Loucy (cell line): ENCODE data around the gene UPP1.

ENCODE experiments used
- H2AFZ ChIP-seq: fragments of 200-600 bp; sonication (generic); 2 replicates; pipeline ENCODE4 v1.6.0; 2016; ENCODE audit warnings: antibody characterized with exemption, mild to moderate bottlenecking, low read length, moderate library complexity
- H3F3A ChIP-seq: fragments of 200-600 bp; 2 replicates; pipeline ENCODE4 v1.6.0; 2016; ENCODE audit warnings: antibody characterized with exemption, low read depth, mild to moderate bottlenecking
- H3K27me3 ChIP-seq: fragments of 200-600 bp; sonication (generic); 2 replicates; pipeline ENCODE4 v1.6.1; 2014; ENCODE audit warnings: low read length, mild to moderate bottlenecking; ENCODE audit not compliant: insufficient read depth, poor library complexity, severe bottlenecking
- H3K36me3 ChIP-seq: fragments of 200-600 bp; sonication (generic); 2 replicates; pipeline ENCODE4 v1.6.1; 2016; ENCODE audit warnings: low read length; ENCODE audit not compliant: insufficient read depth
- H3K4me1 ChIP-seq: fragments of 200-600 bp; sonication (generic); 2 replicates; pipeline ENCODE4 v1.5.1; 2014; ENCODE audit warnings: low read length, mild to moderate bottlenecking; ENCODE audit not compliant: insufficient read depth, poor library complexity, severe bottlenecking
- H3K4me2 ChIP-seq: fragments of 200-600 bp; sonication (generic); 2 replicates; pipeline ENCODE4 v1.6.0; 2014; ENCODE audit warnings: antibody characterized with exemption, low read length, low read depth, mild to moderate bottlenecking; ENCODE audit not compliant: poor library complexity, severe bottlenecking
- H3K4me3 ChIP-seq: fragments of 200-600 bp; sonication (generic); 2 replicates; pipeline ENCODE4 v1.5.1; 2014; ENCODE audit warnings: low read length, mild to moderate bottlenecking, mixed read lengths; ENCODE audit not compliant: poor library complexity, severe bottlenecking
- H3K79me2 ChIP-seq: fragments of 200-600 bp; sonication (generic); 2 replicates; pipeline ENCODE4 v1.6.1; 2014; ENCODE audit warnings: low read length; ENCODE audit not compliant: insufficient read depth
- H3K9ac ChIP-seq: fragments of 200-600 bp; sonication (generic); 2 replicates; pipeline ENCODE4 v1.6.0; 2014; ENCODE audit warnings: mild to moderate bottlenecking, low read depth, low read length, moderate library complexity; ENCODE audit not compliant: poor library complexity, severe bottlenecking
- H3K9me2 ChIP-seq: fragments of 200-600 bp; sonication (generic); replicated peaks from 2 replicates; pipeline ENCODE4 v1.6.1; 2016; ENCODE audit warnings: low read depth, low read length, mixed read lengths
- H3K9me3 ChIP-seq: fragments of 200-600 bp; sonication (generic); 2 replicates; pipeline ENCODE4 v1.6.1; 2014; ENCODE audit warnings: mild to moderate bottlenecking, antibody characterized with exemption, low read length, low read depth; ENCODE audit not compliant: insufficient read depth
- H4K20me1 ChIP-seq: fragments of 200-600 bp; sonication (generic); 2 replicates; pipeline ENCODE4 v1.6.0; 2014; ENCODE audit warnings: antibody characterized with exemption, low read length, mild to moderate bottlenecking; ENCODE audit not compliant: insufficient read depth, poor library complexity, severe bottlenecking
- EZH2phosphoT487 ChIP-seq: fragments of 200-600 bp; IDR thresholded peaks from 2 replicates; pipeline ENCODE4 v1.6.1; 2018; ENCODE audit warnings: antibody characterized with exemption, mild to moderate bottlenecking, moderate library complexity, borderline replicate concordance
- TF ChIP-seq, protein P1 (sequence below): fragments of 200-600 bp; sonication (generic); conservative IDR thresholded peaks from 2 replicates; pipeline ENCODE4 v1.5.1; 2014; ENCODE audit warnings: mild to moderate bottlenecking, antibody characterized with exemption, low read length

The UPP1 gene

DNA sequence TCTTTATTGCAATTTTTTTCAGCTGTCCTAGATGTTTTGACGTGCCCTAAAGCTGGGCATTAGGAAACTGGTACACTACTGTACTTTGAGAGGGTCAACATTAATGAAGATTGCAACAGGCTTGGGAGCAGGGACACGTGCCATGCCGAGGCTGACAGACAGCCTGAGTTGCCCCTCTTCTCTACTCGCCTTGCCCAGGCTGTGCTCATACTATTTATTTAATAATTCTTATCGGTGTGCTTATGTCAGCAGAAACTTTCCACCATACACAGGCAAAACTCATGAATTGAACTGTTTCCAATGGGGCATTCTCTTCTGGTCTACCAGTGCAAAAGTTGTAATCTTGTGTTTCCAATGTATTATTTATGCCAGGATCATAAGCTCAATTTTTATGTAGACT, 29.4 kb upstream of the UPP1 start:
- Histone ChIP-seq H3K79me2 (no peaks in the 10 kb centered on the region), H3K9me3 (no peaks in the 10 kb centered on the region), H3K4me3 (no peak overlapping the region), H3K4me1 (no peaks in the 10 kb centered on the region), H3F3A (no peaks in the 10 kb centered on the region), H4K20me1 (no peaks in the 10 kb centered on the region), H3K4me2 (no peak overlapping the region), H3K9ac (no peak overlapping the region), H3K27me3 (no peaks in the 10 kb centered on the region), H3K9me2 (no peaks in the 10 kb centered on the region), H2AFZ (no peak overlapping the region), H3K36me3 (no peaks in the 10 kb centered on the region)
- TF ChIP-seq, protein P1, sequence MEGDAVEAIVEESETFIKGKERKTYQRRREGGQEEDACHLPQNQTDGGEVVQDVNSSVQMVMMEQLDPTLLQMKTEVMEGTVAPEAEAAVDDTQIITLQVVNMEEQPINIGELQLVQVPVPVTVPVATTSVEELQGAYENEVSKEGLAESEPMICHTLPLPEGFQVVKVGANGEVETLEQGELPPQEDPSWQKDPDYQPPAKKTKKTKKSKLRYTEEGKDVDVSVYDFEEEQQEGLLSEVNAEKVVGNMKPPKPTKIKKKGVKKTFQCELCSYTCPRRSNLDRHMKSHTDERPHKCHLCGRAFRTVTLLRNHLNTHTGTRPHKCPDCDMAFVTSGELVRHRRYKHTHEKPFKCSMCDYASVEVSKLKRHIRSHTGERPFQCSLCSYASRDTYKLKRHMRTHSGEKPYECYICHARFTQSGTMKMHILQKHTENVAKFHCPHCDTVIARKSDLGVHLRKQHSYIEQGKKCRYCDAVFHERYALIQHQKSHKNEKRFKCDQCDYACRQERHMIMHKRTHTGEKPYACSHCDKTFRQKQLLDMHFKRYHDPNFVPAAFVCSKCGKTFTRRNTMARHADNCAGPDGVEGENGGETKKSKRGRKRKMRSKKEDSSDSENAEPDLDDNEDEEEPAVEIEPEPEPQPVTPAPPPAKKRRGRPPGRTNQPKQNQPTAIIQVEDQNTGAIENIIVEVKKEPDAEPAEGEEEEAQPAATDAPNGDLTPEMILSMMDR = no peak
- TF ChIP-seq EZH2phosphoT487 = no peak

DNA sequence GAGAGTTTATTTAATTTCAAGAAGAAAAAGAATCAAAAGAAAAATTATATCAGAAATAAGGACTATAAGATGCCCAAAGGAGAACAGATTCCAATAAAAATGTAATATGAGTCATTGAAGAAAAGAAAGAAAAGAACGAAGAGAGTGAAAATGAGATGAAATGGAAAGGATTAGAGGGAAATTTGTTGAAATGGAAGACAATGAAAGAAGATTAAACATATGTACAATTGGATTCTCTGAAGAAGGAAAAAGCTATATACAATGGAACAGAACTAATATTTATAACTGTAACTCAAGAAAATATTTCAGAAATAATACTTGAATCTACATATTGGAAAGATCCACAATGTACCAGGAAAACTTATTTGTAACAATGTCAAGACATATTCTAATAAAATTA, 25.1 kb upstream of the UPP1 start:
- Histone ChIP-seq H3K4me2 (no peak overlapping the region), H3K27me3 (no peaks in the 10 kb centered on the region), H3K36me3 (no peaks in the 10 kb centered on the region), H3K9ac (no peak overlapping the region), H3K4me3 (no peak overlapping the region), H4K20me1 (no peaks in the 10 kb centered on the region), H3K4me1 (no peaks in the 10 kb centered on the region), H3K9me2 (no peaks in the 10 kb centered on the region), H3K79me2 (no peaks in the 10 kb centered on the region), H2AFZ (no peak overlapping the region), H3F3A (no peaks in the 10 kb centered on the region), H3K9me3 (0 out of 2 replicates have a peak, but pooled peaks cover 4% of the 10 kb centered on the region)
- TF ChIP-seq, protein P1 = no peak
- no peak for TF ChIP-seq EZH2phosphoT487

DNA sequence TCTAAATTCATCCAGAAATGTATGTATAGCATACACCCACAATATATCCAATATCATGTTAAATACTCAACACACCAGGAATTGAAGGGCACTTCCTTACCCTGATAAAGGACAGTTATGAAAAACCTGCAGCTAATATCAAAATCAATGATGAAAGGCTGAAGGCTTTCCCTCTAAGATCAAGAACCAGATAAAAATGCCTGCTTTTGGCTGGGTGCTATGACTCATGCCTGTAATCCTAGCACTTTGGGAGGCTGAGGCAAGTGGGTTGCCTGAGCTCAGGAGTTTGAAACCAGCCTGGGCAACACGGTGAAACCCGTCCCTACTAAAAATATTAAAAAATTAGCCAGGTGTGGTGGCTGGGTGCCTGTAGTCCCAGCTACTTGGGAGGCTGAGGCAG, 21.6 kb upstream of the UPP1 start:
- Histone ChIP-seq H3K4me2 (no peak overlapping the region), H3K9me2 (no peaks in the 10 kb centered on the region), H3K27me3 (no peaks in the 10 kb centered on the region), H3K36me3 (no peaks in the 10 kb centered on the region), H3F3A (no peaks in the 10 kb centered on the region), H3K79me2 (no peaks in the 10 kb centered on the region), H2AFZ (no peak overlapping the region), H4K20me1 (no peaks in the 10 kb centered on the region), H3K9ac (no peak overlapping the region), H3K4me3 (no peak overlapping the region), H3K4me1 (no peaks in the 10 kb centered on the region), H3K9me3 (0 out of 2 replicates have a peak, but pooled peaks cover 4% of the 10 kb centered on the region)
- TF ChIP-seq EZH2phosphoT487 = no peak
- TF ChIP-seq, protein P1 = no peak
